ENCODE data around the gene ADD2.

Gene ADD2

DNA sequence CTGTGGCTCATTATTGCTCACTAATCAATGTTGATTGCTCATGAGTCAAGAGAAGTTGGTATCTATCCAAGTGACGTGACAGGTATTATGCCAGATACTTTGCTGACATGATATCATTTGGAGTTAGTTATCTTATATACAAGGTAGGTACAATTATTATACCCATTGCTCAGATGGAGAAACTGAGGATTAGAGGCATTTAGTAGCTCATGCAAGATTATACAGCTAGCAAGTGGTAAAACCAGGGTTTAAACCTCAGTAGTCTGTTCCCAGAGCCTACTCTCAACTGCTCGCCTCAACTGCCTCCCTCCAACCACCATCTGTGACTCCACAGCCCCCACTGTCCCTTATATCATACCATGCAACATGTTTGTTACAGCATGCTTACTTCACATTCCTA lies 16.3 kb upstream of the ADD2 start:
- DNase-seq (ENCODE audit: low spot score): no peak

DNA sequence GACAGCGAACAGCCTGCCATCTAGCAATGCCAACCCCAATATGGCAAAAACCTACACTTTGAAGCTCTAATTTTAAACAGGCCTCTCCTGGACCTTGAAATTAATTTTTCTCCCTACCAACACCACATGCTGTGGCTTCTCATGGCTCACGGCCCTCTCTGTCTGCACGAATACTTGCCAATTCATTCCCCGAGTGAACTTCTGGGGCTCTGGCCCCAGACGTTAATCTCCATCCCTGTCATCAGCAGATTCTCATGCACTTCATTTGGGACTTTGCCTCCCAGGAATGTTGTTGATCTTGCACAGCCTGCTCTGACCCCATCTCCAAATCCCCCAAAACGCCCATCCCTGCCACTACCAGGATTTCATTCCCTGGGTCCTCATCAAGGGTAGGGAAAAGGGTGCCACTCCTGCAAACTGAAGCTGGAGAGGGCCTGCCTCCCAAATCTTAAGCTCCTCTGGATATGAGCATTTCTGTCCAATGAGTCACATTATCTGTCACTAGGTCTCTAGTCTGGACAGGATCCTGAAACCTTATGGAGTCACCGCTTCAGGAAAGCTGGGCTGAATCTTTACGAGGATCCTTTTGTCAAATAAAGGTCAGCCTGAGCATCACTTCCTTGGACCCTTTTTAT lies 12.0 kb upstream of the ADD2 start:
- DNase-seq (ENCODE audit: low spot score): no peak

DNA sequence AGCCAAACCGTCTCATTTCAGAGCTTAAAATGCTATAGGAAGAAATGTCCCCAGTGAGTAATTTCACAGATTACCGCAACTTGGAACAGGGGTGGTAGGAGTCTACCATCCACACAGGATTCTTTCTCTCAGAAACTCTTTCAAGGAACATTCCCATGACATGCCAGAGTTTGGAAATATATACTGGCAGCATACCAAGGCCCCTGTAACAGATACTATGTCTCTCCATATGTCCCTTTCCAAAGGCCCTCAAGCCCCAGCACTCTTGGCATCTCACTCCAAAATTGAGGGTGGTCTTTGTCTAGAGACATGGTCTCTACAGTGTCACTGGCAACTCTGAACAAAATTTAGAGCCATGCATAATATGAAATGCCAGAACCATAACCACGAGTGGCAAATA lies 11.5 kb upstream of the ADD2 start:
- DNase-seq (ENCODE audit: low spot score): no peak

DNA sequence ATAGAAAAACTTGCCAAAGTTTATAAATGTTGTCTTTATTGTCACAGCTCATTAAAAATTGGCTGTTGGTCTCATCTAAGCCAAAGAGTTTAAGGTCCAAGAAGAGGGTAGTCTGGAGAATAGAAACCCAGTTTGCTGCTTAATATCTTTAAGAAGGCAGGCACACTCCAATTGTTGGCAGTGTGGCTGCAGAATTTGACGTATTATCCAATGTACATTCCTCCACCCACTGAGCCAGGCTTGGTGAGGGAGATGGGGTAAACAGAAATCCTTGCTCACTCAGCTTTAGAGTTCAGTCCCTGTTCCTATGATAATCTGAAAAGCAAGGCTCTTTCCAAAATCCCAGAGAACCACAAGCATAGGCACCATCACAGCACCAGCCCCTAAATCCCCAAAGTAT lies 10.7 kb upstream of the ADD2 start:
- no peak for DNase-seq (ENCODE audit: low spot score)

DNA sequence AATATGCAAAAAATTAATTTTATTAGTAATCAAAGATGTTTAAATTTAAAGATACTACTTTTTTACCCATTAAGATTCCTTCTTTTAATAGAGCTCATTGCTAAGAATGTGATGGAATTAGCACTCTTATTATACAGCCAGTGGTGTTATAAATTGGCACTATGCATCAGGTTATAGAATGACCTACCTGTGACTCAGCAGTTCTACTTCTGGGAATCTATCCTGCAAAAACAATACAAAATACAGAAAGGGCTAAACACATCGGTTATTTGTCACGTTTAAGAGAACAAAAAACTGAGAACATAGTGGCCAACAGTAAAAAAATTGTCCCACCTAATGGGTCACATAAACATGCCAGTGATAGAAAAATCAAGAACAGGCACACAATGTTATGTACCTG lies 9.4 kb upstream of the ADD2 start:
- DNase-seq (ENCODE audit: low spot score): no peak

DNA sequence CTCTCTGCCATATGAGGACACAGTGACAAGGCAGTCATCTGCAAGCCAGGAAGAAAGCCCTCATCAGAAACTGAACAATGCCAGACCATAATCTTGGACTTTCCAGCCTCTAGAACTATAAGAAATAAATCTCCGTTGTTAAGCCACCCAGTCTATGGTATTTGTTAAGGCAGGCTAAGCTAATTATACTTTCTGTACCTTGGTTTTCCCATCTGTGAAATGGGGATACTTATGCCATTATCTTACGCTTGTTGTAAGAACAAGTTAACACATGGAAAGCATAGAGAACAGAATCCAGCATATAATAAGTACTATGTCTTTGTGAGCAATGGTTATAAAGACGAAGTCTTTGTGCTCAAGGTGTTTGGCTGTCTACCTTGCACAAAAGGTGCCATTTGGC lies 8.3 kb upstream of the ADD2 start:
- no peak for DNase-seq (ENCODE audit: low spot score)

- no peak for DNase-seq (ENCODE audit: low spot score)
Measured at GRCh38 chr2:70775141-70775540, 7.1 kb upstream of the ADD2 start.

DNA sequence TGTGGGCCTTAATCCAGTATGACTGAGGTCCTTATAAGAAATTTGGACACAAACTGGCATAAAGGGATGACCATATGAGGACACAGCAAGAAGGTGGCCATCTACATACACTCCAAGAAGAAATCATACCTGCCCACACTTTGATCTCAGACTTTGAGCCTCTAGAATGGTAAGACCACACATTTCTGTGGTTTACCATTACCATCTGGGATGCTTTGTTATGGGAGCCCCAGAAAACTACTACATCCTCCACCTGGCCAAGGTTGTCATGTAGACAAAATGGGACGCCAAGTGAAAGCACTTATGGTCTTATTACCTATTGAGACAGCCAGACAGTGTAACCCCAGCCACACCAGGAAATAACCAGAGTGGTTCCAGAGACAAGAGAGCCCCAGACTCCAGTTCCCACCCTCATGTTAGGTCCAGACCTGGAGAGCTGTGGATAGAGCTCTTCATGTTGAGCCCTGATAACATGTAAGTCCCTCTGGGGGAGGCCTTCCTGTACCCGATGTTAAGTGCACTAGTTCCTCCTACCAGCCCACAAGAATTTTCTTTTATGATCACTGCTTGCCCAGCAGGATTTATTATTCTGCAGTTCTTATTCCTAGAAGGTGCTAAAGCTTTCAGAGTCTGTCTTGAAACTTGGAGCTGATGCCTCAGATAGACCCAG lies 4.6 kb upstream of the ADD2 start:
- no peak for DNase-seq (ENCODE audit: low spot score)

DNA sequence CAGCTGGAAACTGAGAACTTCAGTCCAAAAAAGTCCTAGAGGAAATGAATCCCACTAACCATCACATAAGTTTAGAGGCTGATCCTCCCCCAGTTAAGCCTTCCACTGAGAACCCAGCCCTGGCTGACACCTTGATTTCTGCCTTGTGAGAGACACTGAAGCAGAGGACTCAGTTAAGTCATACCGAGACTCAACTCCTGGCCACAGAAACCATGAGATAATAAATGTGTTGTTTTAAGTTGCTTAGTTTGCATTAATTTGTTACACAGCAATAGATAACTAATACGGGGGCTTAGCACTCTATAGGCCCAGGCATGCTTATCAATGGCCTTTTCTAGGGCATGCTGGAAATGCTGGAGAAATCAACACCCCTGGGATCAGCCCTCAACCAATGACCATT lies 3.4 kb upstream of the ADD2 start:
- DNase-seq (ENCODE audit: low spot score): no peak

GRCh38 chr2:70769450-70769849 lies 1.4 kb upstream of the ADD2 start:
- DNase-seq (ENCODE audit: low spot score): no peak

DNA sequence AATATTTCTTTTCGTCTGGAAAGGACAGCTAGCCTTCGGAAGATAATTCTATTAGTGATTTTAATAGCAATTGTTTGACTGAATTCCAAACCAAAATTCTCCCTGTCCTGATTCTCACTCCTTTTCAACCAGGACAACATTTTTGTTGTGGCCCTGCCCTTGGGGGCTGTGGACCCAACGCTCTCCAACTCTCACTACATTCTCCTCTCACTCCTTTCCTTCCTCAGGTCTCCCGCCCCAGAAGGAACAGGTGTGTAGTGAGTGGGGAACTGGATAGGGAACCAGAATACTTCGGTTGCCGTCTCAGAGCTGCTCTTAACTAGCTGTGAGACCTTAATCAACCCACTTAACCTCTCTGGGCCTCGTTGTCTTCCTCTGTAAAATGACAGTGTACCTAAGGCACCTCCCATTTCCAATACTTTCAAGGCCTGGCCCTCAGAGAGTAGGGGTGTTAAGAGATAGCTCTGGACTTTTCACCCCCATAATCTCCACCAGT lies 638 bp upstream of the ADD2 start:
- no peak for DNase-seq (ENCODE audit: low spot score)

DNA sequence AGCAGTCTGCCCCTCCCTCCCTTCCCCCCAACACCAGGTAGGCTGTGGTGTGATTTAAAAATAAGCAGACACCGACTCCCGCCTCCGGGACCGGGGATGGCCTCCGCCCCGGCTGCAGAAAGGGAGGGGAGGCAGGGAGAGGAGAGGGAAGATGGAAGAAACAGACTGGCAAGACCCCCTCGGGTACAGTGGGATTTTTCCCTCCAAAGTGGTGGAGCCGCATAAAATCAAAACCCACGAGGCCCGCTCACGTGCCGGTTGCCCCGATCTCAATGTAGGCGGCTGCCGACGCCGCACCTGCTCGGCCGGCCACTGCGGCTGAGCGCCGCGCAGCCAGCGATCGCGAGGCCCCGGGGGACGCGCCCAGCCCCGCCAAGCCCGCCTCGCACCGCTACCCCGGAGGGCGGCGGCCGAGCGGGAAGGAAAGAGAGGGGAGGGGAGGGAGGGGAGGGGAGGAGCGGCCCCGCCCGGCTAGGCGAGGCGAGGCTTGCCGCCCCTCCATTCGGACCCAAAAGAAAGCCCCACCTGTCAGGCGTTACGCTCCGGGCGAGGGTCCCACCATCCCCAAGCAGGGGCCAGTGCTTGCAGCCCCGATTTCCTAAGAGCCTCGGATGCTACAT lies 811 bp downstream of the ADD2 start:
- no peak for DNase-seq (ENCODE audit: low spot score)

DNA sequence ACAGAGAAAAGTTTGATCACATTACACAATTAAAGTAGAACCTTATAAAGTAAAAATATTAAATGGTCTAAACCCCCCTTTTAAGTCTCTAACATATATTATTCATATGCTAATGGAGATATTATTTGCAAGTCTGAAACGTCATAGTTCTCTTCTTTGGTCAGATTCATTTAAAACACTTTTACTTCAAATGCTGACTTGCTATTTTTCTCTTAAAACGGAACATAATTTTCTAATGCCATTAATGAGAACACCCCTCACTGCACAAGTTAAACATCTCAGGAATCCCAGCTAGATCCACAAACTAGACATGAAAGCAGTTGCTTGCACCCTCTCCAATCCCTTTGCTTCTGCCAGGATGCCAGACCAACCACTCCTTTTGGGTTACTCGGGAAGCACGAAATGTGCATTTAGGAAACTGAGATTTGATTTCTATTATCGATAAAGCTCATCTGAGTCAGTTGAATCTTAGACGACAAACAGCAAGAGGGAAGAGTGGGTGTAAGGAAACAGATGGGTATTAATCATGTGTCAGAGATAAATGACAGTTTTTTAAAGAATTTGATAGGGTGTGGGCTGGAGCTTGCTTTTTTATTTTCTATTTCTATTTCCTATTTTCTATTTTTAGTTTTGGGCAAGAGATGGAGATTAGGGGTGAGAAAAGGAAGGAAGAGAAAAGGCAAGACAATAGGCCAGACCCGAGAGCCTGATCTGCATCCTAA lies 1.5 kb downstream of the ADD2 start:
- no peak for DNase-seq (ENCODE audit: low spot score)

DNA sequence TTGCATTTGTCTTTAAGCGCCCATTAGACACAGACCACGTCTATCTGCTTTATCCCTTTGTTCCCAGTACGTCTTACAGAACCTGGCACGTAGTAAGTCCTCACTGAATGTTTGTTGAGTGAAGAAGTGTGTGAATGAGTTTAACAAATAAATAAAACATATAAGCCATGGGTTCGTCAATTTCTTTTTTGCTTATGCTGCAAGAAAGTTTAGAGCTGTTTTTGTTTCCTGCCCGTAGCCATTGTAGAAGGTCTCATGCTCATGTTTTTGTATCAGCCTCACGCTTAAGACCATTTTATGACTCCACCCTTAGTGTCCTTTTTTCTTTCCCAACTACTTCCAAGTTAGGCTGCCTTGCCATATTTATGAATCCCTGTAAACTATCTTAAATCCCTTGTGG lies 2.5 kb downstream of the ADD2 start:
- no peak for DNase-seq (ENCODE audit: low spot score)

DNA sequence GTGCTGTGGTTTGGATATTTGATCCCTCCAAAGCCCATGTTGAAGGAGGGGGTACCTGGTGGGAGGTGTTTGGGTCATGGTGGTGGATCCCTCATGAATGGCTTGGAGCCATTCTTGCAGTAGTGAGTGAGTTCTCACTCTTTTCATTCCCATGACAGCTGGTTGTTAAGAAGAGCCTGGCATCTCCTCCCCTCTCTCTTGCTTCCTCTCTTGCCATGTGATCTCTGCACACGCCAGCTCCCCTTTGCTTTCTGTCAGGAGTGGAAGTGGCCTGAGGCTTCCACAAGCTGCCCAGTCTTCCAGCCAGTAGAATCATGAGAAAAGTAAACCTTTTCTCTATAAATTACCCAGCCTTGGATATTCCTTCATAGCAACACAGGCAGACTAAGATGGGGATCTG lies 8.6 kb downstream of the ADD2 start:
- DNase-seq (ENCODE audit: low spot score): no peak

GRCh38 chr2:70757966-70758365 lies 10.0 kb downstream of the ADD2 start:
- DNase-seq (ENCODE audit: low spot score): no peak

- DNase-seq (ENCODE audit: low spot score): no peak
Measured at GRCh38 chr2:70757360-70757759, 10.6 kb downstream of the ADD2 start.

GRCh38 chr2:70756128-70756527 lies 11.9 kb downstream of the ADD2 start:
- DNase-seq (ENCODE audit: low spot score): no peak

DNA sequence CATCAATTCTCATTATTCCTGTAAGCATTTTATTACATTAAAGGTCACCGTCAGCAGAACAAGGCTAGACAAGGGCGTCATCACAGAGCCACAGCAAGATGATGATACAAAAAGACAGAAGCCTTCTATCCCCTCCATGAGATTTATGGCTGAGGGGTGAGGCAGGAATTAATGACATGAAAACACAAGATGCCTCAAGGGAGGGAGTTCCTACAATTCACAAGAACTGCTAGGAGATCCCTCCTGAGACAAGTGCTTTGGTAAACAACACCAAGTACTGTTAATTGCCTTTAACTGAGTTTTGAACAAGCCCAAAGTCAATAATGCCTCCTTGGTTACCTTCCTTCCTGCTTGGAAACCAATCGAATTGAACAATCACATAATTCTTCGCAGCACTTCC lies 14.1 kb downstream of the ADD2 start:
- no peak for DNase-seq (ENCODE audit: low spot score)

DNA sequence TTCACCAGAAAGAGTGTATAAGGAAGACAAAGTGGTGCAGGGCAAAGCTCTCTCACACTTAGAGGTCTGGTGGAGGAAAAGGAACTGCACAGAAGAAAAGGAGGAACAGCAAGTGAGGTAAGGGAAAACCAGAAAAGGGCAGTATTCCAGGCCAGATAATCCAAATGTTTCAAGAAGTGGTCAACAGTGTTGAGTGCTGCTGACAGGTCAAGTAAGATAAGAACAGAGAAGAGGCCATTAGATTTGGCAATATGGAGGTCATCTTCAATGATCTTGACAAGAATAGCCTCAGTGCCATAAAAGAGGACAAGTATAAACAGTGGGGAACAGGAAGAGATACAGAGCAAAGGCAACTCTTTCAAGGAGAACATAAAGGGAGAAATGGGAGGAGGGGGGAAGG lies 15.0 kb downstream of the ADD2 start:
- DNase-seq (ENCODE audit: low spot score): no peak

GRCh38 chr2:70752396-70752795 lies 15.6 kb downstream of the ADD2 start:
- DNase-seq (ENCODE audit: low spot score): no peak

DNA sequence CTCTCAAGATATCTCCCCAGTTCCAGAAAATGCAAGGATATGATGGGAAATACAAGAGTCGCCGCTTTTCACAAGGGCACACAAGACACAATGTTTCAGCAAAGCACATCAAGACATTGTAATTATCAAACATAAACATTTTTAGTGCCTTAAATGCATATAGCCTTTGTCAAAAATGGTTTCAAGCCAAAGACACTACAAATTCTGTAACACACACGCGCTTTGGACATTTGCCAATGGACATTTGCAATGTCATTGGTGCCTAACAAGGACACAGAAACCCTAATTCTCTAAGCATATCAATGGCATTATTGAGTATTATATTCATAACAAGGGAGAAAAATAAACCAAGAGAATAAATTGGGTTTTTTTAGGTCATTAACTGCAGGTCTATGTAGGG lies 16.1 kb downstream of the ADD2 start:
- DNase-seq (ENCODE audit: low spot score): no peak

DNA sequence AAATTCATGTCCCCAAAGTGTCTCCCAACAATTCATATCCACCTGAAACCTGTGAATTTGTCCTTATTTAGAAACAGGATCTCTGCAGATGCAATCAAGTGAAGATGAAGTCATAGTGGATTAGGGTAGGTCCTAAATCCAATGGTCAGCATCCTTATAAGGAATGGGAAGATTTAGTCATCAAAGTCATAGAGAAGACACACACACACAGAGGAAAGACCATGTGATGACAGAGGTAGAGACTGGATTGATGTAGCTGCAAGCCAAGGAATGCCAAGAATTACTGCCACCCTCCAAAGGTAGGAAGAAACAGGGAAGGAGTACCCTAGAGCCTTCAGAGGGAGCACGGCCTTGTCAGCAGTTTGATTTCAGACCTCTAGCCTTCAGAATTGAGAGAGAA lies 17.7 kb downstream of the ADD2 start:
- DNase-seq (ENCODE audit: low spot score): no peak
